ENCODE data around the gene IFNLR1.

The IFNLR1 gene

DNA sequence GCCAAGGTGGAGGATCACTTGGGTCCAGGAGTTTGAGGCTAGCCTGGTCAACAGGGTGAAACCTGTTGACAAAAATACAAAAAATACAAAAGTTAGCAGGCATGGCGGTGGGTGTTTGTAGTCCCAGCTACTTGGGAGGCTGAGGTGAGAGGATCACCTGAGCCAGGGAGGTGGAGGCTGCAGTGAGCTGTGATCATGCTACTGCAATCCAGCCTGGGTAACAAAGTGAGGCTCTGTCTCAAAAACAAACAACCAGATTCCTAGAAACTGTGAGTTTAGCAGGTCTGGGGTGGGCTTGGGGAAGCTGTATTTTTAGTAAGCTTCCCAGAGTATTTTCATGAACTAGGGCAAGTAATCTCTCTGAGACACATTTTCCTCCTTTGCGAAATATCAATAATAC, 70.0 kb downstream of the IFNLR1 start:
- CTCF ChIA-PET: interaction anchor here (0.6 kb wide), 1 partner anchor 361 kb away, joined by 3 read pairs; no protein-coding TSS in a partner anchor
- WGBS (ENCODE audit: insufficient coverage): 100% methylated on average over 2 of the region's 2 CpGs
- POLR2A ChIA-PET: no interaction called here
- H3K27me3 ChIP-seq (replicated peaks in 2 of 5; ENCODE audit: control insufficient read depth in 4 of 5, insufficient read depth in 5 of 5, low read length in 4 of 5): peaks cover 0 to 12% (median 7%) of the 10 kb centered on the region in 5 experiments
- DNase-seq: no peak
- H3K27ac ChIP-seq (ENCODE audit: insufficient read depth in 1 of 2, low read depth in 1 of 2, low read length in 2 of 2, poor library complexity in 1 of 2, severe bottlenecking in 2 of 2): no peak overlapping the region
- H3K9me3 ChIP-seq (ENCODE audit: control extremely low read depth in 1 of 5, control insufficient read depth in 4 of 5, insufficient read depth in 2 of 5, low read depth in 1 of 5, low read length in 4 of 5): no peaks in the 10 kb centered on the region
- H3K4me1 ChIP-seq (ENCODE audit: control extremely low read depth in 1 of 4, control insufficient read depth in 4 of 4, insufficient read depth in 4 of 4, low read length in 3 of 4): peaks cover 0 to 7% (median 4%) of the 10 kb centered on the region in 4 experiments
- no peaks in the 10 kb centered on the region for H3K36me3 ChIP-seq (ENCODE audit: control insufficient read depth in 4 of 4, insufficient read depth in 4 of 4, low read length in 3 of 4)
- H3K4me3 ChIP-seq (ENCODE audit: control insufficient read depth in 1 of 7, extremely low read depth in 1 of 7, insufficient read depth in 4 of 7, low read depth in 2 of 7, low read length in 6 of 7): no peak overlapping the region

DNA sequence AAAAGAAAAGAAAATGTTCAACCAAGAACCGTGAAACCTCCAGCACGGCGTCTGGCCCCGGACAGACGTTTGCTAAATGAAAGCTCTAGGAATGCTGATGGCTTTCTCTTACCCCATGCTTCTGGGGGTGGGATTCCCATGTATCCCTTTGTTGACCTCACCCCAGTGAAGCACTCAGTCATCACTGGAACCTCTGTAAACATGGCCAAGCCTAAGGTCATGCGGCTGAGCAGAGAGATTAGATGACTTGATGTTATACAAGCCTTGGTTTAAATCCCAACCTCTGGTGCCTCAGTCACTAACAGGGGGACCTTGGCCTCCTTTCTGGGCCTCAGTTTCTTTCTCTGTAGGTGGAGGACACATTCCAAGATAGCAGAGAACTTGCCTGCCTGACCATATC, 72.3 kb downstream of the IFNLR1 start:
- Histone ChIP-seq H3K9me3 (ENCODE audit: control extremely low read depth in 1 of 5, control insufficient read depth in 4 of 5, insufficient read depth in 2 of 5, low read depth in 1 of 5, low read length in 4 of 5) (no peaks in the 10 kb centered on the region), H3K27me3 (replicated peaks in 2 of 5; ENCODE audit: control insufficient read depth in 4 of 5, insufficient read depth in 5 of 5, low read length in 4 of 5) (peaks cover 0 to 18% (median 7%) of the 10 kb centered on the region in 5 experiments), H3K36me3 (ENCODE audit: control insufficient read depth in 4 of 4, insufficient read depth in 4 of 4, low read length in 3 of 4) (no peaks in the 10 kb centered on the region), H3K4me3 (ENCODE audit: control insufficient read depth in 1 of 7, extremely low read depth in 1 of 7, insufficient read depth in 4 of 7, low read depth in 2 of 7, low read length in 6 of 7) (no peak overlapping the region), H3K27ac (ENCODE audit: insufficient read depth in 1 of 2, low read depth in 1 of 2, low read length in 2 of 2, poor library complexity in 1 of 2, severe bottlenecking in 2 of 2) (no peak overlapping the region), H3K4me1 (ENCODE audit: control extremely low read depth in 1 of 4, control insufficient read depth in 4 of 4, insufficient read depth in 4 of 4, low read length in 3 of 4) (peaks cover 0 to 8% (median 7%) of the 10 kb centered on the region in 4 experiments)
- WGBS (ENCODE audit: insufficient coverage): 100% methylated on average over 6 of the region's 6 CpGs
- CTCF ChIA-PET: interaction anchor here (1.7 kb wide), 1 partner anchor 9 kb away, joined by 4 read pairs; no protein-coding TSS in a partner anchor
- DNase-seq: no peak
- POLR2A ChIA-PET: no interaction called here

DNA sequence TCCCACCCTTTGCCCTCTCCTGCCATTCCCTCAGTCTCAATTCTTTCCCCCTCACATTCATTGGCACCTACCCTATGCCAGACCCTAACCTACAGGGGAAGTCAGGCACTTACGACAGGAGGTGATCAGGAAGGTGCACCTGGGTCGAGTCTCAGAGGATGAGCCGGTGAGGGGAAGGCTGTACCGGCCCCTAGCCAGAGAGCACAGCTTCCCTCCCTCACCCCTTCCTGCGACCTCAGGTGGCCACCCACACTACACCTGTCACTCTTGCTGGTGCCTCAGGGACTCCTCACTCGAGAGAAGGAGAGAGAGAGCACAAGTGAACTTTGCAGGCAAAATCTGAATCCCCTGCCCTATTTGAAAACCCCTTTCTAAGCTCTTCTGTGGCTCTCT, 73.5 kb downstream of the IFNLR1 start:
- Histone ChIP-seq H3K9me3 (ENCODE audit: control extremely low read depth in 1 of 5, control insufficient read depth in 4 of 5, insufficient read depth in 2 of 5, low read depth in 1 of 5, low read length in 4 of 5) (no peaks in the 10 kb centered on the region), H3K27ac (ENCODE audit: insufficient read depth in 1 of 2, low read depth in 1 of 2, low read length in 2 of 2, poor library complexity in 1 of 2, severe bottlenecking in 2 of 2) (no peak overlapping the region), H3K36me3 (ENCODE audit: control insufficient read depth in 4 of 4, insufficient read depth in 4 of 4, low read length in 3 of 4) (no peaks in the 10 kb centered on the region), H3K4me1 (ENCODE audit: control extremely low read depth in 1 of 4, control insufficient read depth in 4 of 4, insufficient read depth in 4 of 4, low read length in 3 of 4) (peaks cover 0 to 8% (median 7%) of the 10 kb centered on the region in 4 experiments), H3K27me3 (replicated peaks in 2 of 5; ENCODE audit: control insufficient read depth in 4 of 5, insufficient read depth in 5 of 5, low read length in 4 of 5) (peaks cover 0 to 18% (median 7%) of the 10 kb centered on the region in 5 experiments), H3K4me3 (ENCODE audit: control insufficient read depth in 1 of 7, extremely low read depth in 1 of 7, insufficient read depth in 4 of 7, low read depth in 2 of 7, low read length in 6 of 7) (no peak overlapping the region)
- ChIA-PET CTCF (interaction anchor here (1.7 kb wide), 1 partner anchor 8 kb away, joined by 4 read pairs; no protein-coding TSS in a partner anchor), POLR2A (no interaction called here)
- no peak for DNase-seq
- 86% methylated on average over 6 of the region's 6 CpGs for WGBS (ENCODE audit: insufficient coverage)

DNA sequence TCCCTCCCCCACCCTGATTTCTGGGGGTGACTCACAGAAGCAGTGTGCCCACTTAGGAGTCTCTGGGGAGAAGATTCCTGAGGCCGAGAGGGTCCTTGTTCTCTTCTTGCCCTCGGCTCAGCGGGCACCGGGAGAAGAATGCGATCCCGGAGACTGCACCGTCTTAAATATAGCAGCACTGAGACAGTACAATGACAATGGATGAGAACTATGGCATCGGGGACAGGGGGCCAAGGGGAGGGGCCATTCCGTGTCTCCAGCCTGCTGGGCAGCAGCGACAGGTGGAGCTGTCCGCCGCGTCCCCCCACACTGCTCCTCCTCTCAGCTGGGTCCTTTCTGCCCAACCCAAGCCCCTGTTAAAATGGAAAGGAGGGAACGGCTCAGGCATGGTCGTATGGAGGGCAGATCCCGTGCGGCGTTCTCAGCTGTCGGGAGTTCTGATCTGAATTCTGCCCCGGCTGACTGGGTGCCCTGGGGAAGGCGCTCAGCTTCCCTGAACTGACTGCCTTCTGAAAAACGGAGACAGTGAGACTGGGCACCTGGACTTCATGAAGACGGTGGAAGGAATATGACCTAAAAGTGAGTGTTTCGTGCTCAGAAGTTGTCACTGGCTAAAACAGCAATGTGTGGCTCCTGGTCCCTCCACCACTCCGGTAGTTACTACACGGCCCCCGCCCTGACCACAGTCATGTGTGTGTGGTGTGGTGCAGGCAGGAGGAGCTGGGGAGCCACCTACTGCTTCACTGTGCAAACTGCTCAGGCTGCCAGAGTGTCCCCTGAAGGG, 74.9 kb downstream of the IFNLR1 start, which contains the start of gene MYOM3:
Gene MYOM3 (minus strand): TSS at position 140 of the 784 bp plus-strand sequence. CDS start 3,499 bp downstream, outside the sequence.
- CTCF ChIA-PET: interaction anchor here (0.8 to 2.4 kb wide), 7 partner anchors 10 to 301 kb away, joined by 3 to 11 read pairs (median 4); no protein-coding TSS in a partner anchor
- peak; percentile 75 to 91 (median 87) for DNase-seq
- H3K4me3 ChIP-seq (ENCODE audit: control insufficient read depth in 1 of 7, extremely low read depth in 1 of 7, insufficient read depth in 4 of 7, low read depth in 2 of 7, low read length in 6 of 7): peak within 1 kb of the TSS in 5 of 7 experiments; percentile 24 to 66 (median 43)
- no peak within 1 kb of the TSS for H3K27ac ChIP-seq (ENCODE audit: insufficient read depth in 1 of 2, low read depth in 1 of 2, low read length in 2 of 2, poor library complexity in 1 of 2, severe bottlenecking in 2 of 2)
- H3K9me3 ChIP-seq (ENCODE audit: control extremely low read depth in 1 of 5, control insufficient read depth in 4 of 5, insufficient read depth in 2 of 5, low read depth in 1 of 5, low read length in 4 of 5): no peaks in the 10 kb centered on the region
- no peaks in the 10 kb centered on the region for H3K36me3 ChIP-seq (ENCODE audit: control insufficient read depth in 4 of 4, insufficient read depth in 4 of 4, low read length in 3 of 4)
- H3K27me3 ChIP-seq (replicated peaks in 2 of 5; ENCODE audit: control insufficient read depth in 4 of 5, insufficient read depth in 5 of 5, low read length in 4 of 5): peaks cover 0 to 18% (median 7%) of the 10 kb centered on the region in 5 experiments
- POLR2A ChIA-PET: no interaction called here
- peaks cover 0 to 8% (median 7%) of the 10 kb centered on the region in 4 experiments for H3K4me1 ChIP-seq (ENCODE audit: control extremely low read depth in 1 of 4, control insufficient read depth in 4 of 4, insufficient read depth in 4 of 4, low read length in 3 of 4)
- WGBS (ENCODE audit: insufficient coverage): 33% methylated on average over 25 of the region's 27 CpGs

DNA sequence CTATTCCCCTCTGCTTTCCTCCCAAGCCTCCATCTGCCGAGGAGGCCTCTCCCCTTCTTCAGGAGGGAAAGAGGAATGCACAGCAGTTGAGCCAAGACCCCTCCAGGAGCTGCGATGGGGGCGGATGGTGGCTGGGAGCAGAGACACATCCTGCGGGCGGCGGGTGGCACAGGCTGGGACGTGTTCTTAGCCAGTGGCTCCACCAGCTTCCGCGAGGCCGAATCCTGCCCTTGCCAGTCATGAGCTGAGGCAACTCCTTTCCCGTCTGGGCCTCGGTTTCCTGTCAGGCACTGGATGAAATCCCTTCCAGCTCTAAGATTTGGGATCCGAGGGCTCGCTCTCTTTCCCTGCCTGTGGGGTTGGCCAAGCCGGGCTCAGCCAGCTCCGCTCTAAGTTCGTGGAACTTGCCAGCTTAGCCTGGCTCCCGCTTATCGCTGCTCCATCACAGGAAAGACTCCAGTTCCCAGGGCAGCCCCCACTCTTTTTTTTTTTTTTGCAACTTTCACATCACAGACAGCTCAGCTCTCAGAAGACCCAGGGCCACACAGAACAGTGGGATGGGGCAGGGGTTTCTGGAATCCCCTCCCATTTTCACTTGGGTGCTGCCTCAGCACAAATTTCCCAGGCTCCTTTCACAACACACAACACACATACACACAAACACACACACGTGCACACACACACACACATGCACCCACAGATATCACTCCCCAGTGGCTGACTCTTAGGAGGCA, 75.7 kb downstream of the IFNLR1 start:
- WGBS (ENCODE audit: insufficient coverage): 91% methylated on average over 18 of the region's 20 CpGs
- CTCF ChIA-PET: interaction anchor here (0.6 to 2.4 kb wide), 12 partner anchors 9 to 318 kb away, joined by 3 to 11 read pairs (median 4); no protein-coding TSS in a partner anchor
- H3K4me3 ChIP-seq (ENCODE audit: control insufficient read depth in 1 of 7, extremely low read depth in 1 of 7, insufficient read depth in 4 of 7, low read depth in 2 of 7, low read length in 6 of 7): no peak overlapping the region

DNA sequence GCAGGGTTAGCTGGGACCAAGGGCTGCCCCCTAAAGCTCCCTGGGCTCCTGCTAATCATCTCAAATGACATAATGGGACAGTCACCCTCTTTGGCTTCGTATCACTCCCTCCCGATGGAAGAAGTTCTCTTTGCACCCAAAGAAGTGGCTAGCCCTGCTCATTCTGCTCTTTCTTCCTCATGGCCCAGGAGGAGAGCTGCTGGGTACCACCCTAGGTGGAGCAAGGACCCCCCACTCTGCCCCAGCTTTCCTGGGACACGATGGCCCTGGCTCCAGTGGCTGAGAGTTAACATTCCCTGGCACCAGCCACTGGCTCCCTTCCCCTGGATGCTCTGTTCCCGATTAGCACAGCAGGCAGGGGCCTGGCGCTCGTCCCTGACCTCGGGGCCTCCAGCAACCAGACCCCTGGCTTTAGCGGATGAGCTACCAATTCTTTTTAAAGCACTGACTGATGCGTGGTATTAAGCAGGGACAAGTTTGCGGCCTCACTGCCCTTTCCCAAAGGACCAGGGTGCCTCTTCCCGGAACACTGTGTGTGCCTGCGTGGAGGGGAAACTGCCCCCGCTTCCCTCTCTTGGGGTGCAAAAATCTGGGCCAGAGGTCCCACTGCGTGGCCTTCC, 76.3 kb downstream of the IFNLR1 start:
- ChIA-PET CTCF (interaction anchor here (0.6 to 2.4 kb wide), 9 partner anchors 8 to 317 kb away, joined by 3 to 11 read pairs (median 4); no protein-coding TSS in a partner anchor), POLR2A (no interaction called here)
- Histone ChIP-seq H3K4me1 (ENCODE audit: control extremely low read depth in 1 of 4, control insufficient read depth in 4 of 4, insufficient read depth in 4 of 4, low read length in 3 of 4) (peaks cover 0 to 8% (median 7%) of the 10 kb centered on the region in 4 experiments), H3K36me3 (ENCODE audit: control insufficient read depth in 4 of 4, insufficient read depth in 4 of 4, low read length in 3 of 4) (no peaks in the 10 kb centered on the region), H3K9me3 (ENCODE audit: control extremely low read depth in 1 of 5, control insufficient read depth in 4 of 5, insufficient read depth in 2 of 5, low read depth in 1 of 5, low read length in 4 of 5) (no peaks in the 10 kb centered on the region), H3K27ac (ENCODE audit: insufficient read depth in 1 of 2, low read depth in 1 of 2, low read length in 2 of 2, poor library complexity in 1 of 2, severe bottlenecking in 2 of 2) (no peak overlapping the region), H3K27me3 (replicated peaks in 2 of 5; ENCODE audit: control insufficient read depth in 4 of 5, insufficient read depth in 5 of 5, low read length in 4 of 5) (peaks cover 0 to 10% (median 3%) of the 10 kb centered on the region in 5 experiments), H3K4me3 (ENCODE audit: control insufficient read depth in 1 of 7, extremely low read depth in 1 of 7, insufficient read depth in 4 of 7, low read depth in 2 of 7, low read length in 6 of 7) (no peak overlapping the region)
- DNase-seq: no peak
- 94% methylated on average over 13 of the region's 14 CpGs for WGBS (ENCODE audit: insufficient coverage)

More for the DNA sequence above, 75.7 kb downstream of the IFNLR1 start:
- POLR2A ChIA-PET: no interaction called here
- Histone ChIP-seq H3K9me3 (ENCODE audit: control extremely low read depth in 1 of 5, control insufficient read depth in 4 of 5, insufficient read depth in 2 of 5, low read depth in 1 of 5, low read length in 4 of 5) (no peaks in the 10 kb centered on the region), H3K27me3 (replicated peaks in 2 of 5; ENCODE audit: control insufficient read depth in 4 of 5, insufficient read depth in 5 of 5, low read length in 4 of 5) (peaks cover 0 to 13% (median 7%) of the 10 kb centered on the region in 5 experiments), H3K4me1 (ENCODE audit: control extremely low read depth in 1 of 4, control insufficient read depth in 4 of 4, insufficient read depth in 4 of 4, low read length in 3 of 4) (peaks cover 0 to 8% (median 7%) of the 10 kb centered on the region in 4 experiments), H3K36me3 (ENCODE audit: control insufficient read depth in 4 of 4, insufficient read depth in 4 of 4, low read length in 3 of 4) (no peaks in the 10 kb centered on the region), H3K27ac (ENCODE audit: insufficient read depth in 1 of 2, low read depth in 1 of 2, low read length in 2 of 2, poor library complexity in 1 of 2, severe bottlenecking in 2 of 2) (no peak overlapping the region)
- DNase-seq: peak in 1 of 3 donors; percentile 7
